Myocyte (in vitro differentiated cells): ENCODE data around the gene RPS14. TPM values are rescaled to one million over a fixed set of nuclear protein-coding genes. Genes with fewer than 3 reads are reported as not detected.
"Not testable (repeated sequence)": the region's sequence is repeated elsewhere in the genome, so short reads cannot be mapped to it uniquely, and the experiment has no call there.

Experiments
- DNase-seq: peaks from one replicate; pipeline ENCODE4 v3.0.0-alpha.2; 2012; ENCODE audit warnings: low read depth
- total RNA-seq: library from RNA; depleted of rRNA; stranded (reverse); fragments of >200 nt; gene quantifications from 2 replicates; pipeline ENCODE4 v1.2.3, GENCODE V29; 2014

The RPS14 gene
- total RNA-seq, 1 donor from 2014 or later, result 1,461 TPM

DNA sequence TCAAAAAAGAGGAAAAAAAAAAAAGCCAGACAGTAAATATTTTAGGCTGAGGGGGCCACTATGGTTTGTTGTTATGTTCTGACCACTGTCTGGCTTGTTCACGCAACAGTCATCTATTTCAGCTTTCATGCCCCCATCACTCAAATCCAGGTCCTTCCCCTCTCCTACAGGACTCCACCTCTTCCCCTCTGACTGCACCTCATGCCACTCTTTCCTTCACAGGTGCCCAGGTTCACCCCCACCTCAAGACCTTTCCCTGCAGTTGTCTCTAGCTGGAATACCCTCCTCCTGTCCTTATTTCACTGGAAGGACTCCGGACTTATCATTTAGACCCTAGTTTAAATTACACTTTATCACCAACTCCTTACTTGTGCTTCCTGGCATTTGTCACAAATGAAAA, 3.5 kb downstream of the RPS14 start:
- no peak for DNase-seq

GRCh38 chr5:150444770-150445169, 4.8 kb downstream of the RPS14 start:
- no peak for DNase-seq

GRCh38 chr5:150443242-150444075, 6.1 kb downstream of the RPS14 start:
- DNase-seq, result no peak

DNA sequence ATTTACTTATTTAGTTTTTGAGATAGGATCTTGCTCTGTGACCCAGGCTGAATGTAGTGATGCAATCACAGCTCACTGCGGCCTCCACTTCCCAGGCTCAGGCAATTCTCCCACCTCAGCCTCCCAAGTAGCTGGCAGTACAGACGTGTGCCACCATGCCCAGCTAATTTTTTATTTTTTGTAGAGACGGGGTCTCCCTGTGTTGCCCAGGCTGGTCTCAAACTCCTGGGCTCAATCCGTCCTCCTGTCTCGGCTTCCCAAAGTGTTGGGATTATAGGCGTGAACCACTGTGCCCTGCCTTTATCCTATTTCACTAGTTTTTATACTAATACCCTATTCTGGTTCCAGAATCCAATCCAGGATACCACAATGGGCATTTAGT, 6.8 kb downstream of the RPS14 start:
- no peak for DNase-seq

GRCh38 chr5:150441813-150442698, 7.5 kb downstream of the RPS14 start:
- peak; percentile 83 for DNase-seq

GRCh38 chr5:150440948-150441812, 8.4 kb downstream of the RPS14 start:
- DNase-seq, result no peak

DNA sequence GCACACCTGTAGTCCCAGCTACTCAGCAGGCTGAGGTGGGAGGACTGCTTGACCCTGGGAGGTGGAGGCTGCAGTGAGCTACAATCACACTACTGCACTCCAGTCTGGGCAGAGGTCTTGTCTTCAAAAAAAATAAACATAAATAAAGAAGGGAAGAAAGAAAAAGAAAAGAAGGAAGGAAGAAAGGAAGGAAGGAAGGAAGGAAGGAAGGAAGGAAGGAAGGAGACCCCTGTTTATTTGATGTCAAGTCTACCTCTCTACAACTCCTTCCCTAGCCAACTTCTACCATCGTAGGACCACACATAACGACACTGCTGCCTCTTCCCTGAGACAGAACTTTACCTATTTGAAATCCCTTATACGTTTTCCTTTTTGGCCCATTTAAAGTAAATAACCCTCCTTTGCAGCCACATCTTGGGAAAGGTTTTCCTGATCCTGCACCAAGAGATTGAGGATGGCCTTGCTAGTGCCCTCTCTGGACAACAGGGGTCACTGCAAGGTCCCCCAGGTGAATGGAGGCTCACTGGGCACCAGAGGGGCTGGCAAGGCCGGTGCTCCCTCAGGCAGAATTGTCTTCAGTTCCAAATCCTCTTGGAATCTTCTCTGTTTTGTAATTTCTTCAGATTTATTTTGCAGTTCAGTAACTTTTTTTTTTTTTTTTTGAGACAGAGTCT, 10.5 kb downstream of the RPS14 start:
- DNase-seq, result peak; percentile 49

DNA sequence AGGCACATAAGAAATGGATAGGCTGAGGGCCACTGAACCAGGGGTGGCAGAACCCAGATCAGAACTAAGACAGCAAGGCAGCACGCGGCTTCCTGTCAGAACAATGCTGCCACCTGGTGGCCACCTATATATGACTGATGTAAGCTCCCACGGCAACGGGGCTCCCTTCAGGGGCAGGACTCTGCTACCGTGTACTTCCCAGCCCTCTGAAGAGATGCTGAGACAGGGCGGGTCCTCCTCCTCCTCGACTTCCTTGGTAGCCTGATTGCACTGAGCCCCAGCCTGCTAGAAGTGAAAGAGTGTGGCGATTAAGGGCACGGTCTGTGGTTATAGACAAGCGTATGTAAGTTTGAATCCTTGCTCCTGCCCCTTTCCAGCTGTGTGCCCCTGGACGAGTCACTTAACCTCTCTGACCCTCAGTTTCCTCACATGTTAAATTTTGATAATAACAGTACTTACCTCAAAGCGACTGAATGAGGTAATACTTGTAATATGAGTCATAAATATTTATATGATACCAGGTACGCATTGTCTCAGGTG, 13.3 kb downstream of the RPS14 start:
- peak; percentile 82 for DNase-seq

GRCh38 chr5:150434464-150434863, 15.1 kb downstream of the RPS14 start:
- peak; percentile 34 for DNase-seq

DNA sequence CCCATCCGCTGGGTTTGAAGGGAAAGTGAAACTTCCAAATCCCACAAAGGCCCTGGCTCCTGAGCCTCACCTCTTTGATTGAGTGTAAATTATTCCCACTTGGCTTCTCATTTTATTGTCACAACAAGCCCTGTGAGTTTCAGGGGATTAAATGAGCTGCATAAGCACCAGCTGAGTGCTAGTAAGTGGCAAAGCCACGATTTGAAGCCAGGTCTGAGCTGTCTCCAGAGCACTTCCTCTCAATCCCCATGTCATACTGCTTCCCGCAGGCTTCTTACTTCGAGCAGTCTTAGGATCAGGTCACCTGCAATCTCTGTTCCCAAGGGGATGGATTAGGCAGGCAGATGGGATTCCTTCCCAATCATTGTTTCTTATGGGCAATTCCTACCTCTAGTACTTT, 18.0 kb downstream of the RPS14 start:
- DNase-seq, result no peak

GRCh38 chr5:150431048-150431447, 18.5 kb downstream of the RPS14 start:
- DNase-seq, result no peak

DNA sequence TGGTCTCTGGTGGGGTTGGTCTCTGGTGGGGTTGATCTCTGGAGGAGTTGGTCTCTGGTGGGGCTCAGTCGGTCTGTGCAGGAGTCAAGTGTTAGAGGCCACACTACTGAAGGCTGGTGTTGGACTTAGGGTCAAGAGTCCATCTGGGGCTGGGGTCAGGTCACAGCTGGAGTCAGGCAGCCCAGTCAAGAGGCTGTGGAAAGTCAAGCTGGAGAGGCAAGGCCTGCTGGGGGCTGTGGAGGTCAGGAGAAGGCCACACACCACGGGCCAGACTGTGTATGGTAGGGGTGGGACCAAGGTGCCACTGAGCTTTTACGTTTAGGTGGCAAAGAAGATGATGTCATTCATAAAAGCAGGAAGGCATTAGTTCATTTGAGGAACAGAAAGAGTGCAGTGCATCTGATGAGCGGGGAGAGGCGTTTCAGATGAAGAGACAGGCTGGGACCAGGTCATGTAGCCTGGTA, 20.1 kb downstream of the RPS14 start:
- no peak for DNase-seq

GRCh38 chr5:150428978-150429377, 20.6 kb downstream of the RPS14 start:
- no peak for DNase-seq

GRCh38 chr5:150428106-150428876, 21.2 kb downstream of the RPS14 start:
- peak; percentile 57 for DNase-seq

DNA sequence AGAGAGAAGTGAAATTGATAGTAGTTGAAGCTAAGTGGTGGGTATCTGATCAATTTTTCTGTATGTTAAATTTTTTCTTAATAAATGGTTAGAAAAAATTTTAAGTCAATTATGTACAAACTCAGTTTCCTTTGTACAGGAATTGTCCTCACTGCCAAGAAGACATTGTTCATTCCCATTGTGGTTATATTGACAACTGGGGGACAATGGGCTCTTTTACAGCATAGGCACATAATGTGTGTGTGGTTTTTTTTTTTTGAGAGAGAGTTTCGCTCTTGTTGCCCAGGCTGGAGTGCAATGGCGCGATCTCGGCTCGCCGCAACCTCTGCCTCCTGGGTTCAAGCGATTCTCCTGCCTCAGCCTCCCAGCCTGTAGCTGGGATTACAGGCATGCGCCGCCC, 23.4 kb downstream of the RPS14 start:
- DNase-seq, result not testable (repeated sequence)

DNA sequence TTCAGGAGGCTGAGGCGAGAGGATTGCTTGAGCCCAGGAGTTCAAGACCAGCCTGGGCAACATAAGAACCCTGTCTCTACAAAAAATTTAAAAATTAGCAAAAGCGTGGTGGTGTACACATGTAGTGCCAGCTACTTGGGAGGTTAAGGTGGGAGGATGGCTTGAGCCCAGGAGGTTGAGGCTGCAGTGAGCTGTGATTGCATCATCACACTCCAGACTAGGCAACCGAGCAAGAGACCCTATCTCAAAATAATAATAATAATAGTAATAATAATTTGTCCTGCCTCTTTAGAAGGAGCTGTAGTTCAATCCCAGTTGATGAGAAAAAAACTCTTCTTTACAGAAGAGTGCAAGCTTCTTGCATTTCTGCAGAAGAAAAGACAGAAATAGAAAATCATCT, 26.8 kb downstream of the RPS14 start:
- DNase-seq, result no peak

DNA sequence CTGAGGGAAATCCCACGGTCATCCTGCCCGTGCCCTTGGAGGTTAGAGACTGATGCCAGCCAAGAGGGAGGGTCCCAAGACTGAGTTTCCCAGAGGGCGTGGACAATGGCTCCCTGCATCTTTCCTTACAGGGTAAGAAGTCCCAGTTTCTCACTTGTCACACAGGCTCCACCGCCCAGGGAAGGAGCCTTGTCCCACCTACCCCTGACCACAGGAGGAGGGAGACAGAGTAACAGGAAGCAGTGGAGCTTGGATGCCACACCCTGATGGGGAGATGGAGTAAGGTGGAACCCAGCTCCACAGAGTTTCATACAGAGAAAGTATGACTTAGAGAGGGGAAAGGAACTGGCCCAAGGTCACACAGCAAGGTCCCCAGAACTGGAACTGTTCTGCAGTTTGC, 27.5 kb downstream of the RPS14 start:
- no peak for DNase-seq

- DNase-seq, result no peak
Measured at GRCh38 chr5:150419630-150420270, 29.8 kb downstream of the RPS14 start.
